HPDE6-E6E7 (cell line): Measurements from ENCODE around the gene LASP1.

ENCODE experiments used
- DNase-seq: peaks from one replicate; pipeline ENCODE4 v3.0.0; 2011; ENCODE audit warnings: missing footprints; ENCODE audit errors: extremely low spot score

Gene LASP1

GRCh38 chr17:38888842-38889241 lies 19.0 kb downstream of the LASP1 start:
- no peak for DNase-seq

GRCh38 chr17:38889745-38890409 lies 20.0 kb downstream of the LASP1 start:
- DNase-seq = no peak

GRCh38 chr17:38890410-38890746 lies 20.5 kb downstream of the LASP1 start:
- no peak for DNase-seq

- no peak for DNase-seq
Measured at GRCh38 chr17:38891441-38891840, 21.6 kb downstream of the LASP1 start.

- DNase-seq = no peak
Measured at GRCh38 chr17:38892083-38892482, 22.2 kb downstream of the LASP1 start.

GRCh38 chr17:38892620-38893019 lies 22.8 kb downstream of the LASP1 start:
- no peak for DNase-seq

- DNase-seq = no peak
Measured at GRCh38 chr17:38893113-38893512, 23.3 kb downstream of the LASP1 start.

GRCh38 chr17:38893607-38894006 lies 23.7 kb downstream of the LASP1 start:
- DNase-seq = no peak

- no peak for DNase-seq
Measured at GRCh38 chr17:38894276-38894675, 24.4 kb downstream of the LASP1 start.

- DNase-seq = no peak
Measured at GRCh38 chr17:38896346-38896954, 26.6 kb downstream of the LASP1 start.

- DNase-seq = no peak
Measured at GRCh38 chr17:38897176-38897575, 27.3 kb downstream of the LASP1 start.

- DNase-seq = no peak
Measured at GRCh38 chr17:38897671-38898290, 27.9 kb downstream of the LASP1 start.

- no peak for DNase-seq
Measured at GRCh38 chr17:38898291-38898679, 28.4 kb downstream of the LASP1 start.

GRCh38 chr17:38898812-38899348 lies 29.0 kb downstream of the LASP1 start:
- no peak for DNase-seq

GRCh38 chr17:38899421-38899820 lies 29.6 kb downstream of the LASP1 start:
- no peak for DNase-seq

GRCh38 chr17:38900978-38901656 lies 31.3 kb downstream of the LASP1 start:
- peak; percentile 82 for DNase-seq

GRCh38 chr17:38903404-38903803 lies 33.5 kb downstream of the LASP1 start:
- no peak for DNase-seq

GRCh38 chr17:38904892-38905291 lies 35.0 kb downstream of the LASP1 start:
- no peak for DNase-seq

- no peak for DNase-seq
Measured at GRCh38 chr17:38905375-38905774, 35.5 kb downstream of the LASP1 start.

GRCh38 chr17:38906460-38907228 lies 36.8 kb downstream of the LASP1 start:
- no peak for DNase-seq

GRCh38 chr17:38907930-38908675 lies 38.2 kb downstream of the LASP1 start:
- no peak for DNase-seq
